Gastroesophageal sphincter (tissue), 4 donors: ENCODE results near the gene UNC13B. TPM values are rescaled to one million over a fixed set of nuclear protein-coding genes. Genes with fewer than 3 reads are reported as not detected.
A peak's percentile ranks its signal among the peaks of the same experiment; 100 is the strongest.
"Not testable (repeated sequence)": the region's sequence is repeated elsewhere in the genome, so short reads cannot be mapped to it uniquely, and the experiment has no call there.

Source experiments
- ATAC-seq: fragments of 150-250 bp; one replicate; pipeline ENCODE4 v1.9.1; 2016; ENCODE audit warnings: mild to moderate bottlenecking, moderate library complexity
- H3K27ac ChIP-seq, 4 donors: fragments of 200-600 bp; sonication (generic) in 3 of 4; 1 replicate in 3 of 4; 2 replicates in 1 of 4; pipeline ENCODE4 v1.5.1; 2016 to 2019
- H3K27me3 ChIP-seq: fragments of 200-600 bp; sonication (generic); one replicate; pipeline ENCODE4 v1.5.1; 2019
- H3K36me3 ChIP-seq, 2 donors: fragments of 200-600 bp; sonication (generic); one replicate each; pipeline ENCODE4 v1.5.1; 2019; ENCODE audit warnings: control low read depth in 1 of 2
- H3K4me1 ChIP-seq, 3 donors: fragments of 200-600 bp; sonication (generic); 1 replicate in 2 of 3; 2 replicates in 1 of 3; pipeline ENCODE4 v1.5.1; 2016 to 2019; ENCODE audit warnings: control low read depth in 2 of 3
- H3K4me3 ChIP-seq, 2 donors: fragments of 200-600 bp; sonication (generic); one replicate each; pipeline ENCODE4 v1.5.1; 2019; ENCODE audit warnings: mild to moderate bottlenecking in 1 of 2, moderate library complexity in 1 of 2
- H3K9me3 ChIP-seq, 3 donors: fragments of 200-600 bp; sonication (generic); one replicate each; pipeline ENCODE4 v1.5.1; 2017 to 2019; ENCODE audit warnings: control low read depth in 2 of 3
- CTCF ChIP-seq, 4 experiments: fragments of 200-600 bp in 2 of 4; fragments of 450-650 bp in 2 of 4; sonication (generic) in 1 of 4; IDR thresholded peaks; one replicate each; pipeline ENCODE4 v1.5.1; 2017 to 2019; ENCODE audit warnings: antibody characterized with exemption in 4 of 4, mild to moderate bottlenecking in 2 of 4, moderate library complexity in 2 of 4
- EP300 ChIP-seq: sonication (generic); formaldehyde crosslinking; IDR thresholded peaks from one replicate; pipeline ENCODE4 v1.6.1; 2017; ENCODE audit warnings: antibody characterized with exemption, mild to moderate bottlenecking
- POLR2A ChIP-seq, 2 donors: fragments of 450-650 bp; IDR thresholded peaks; one replicate each; pipeline ENCODE4 v1.6.1; 2017; ENCODE audit warnings: antibody characterized with exemption in 2 of 2, mild to moderate bottlenecking in 2 of 2, moderate library complexity in 1 of 2
- POLR2AphosphoS5 ChIP-seq: sonication (generic); formaldehyde crosslinking; IDR thresholded peaks from one replicate; pipeline ENCODE4 v1.6.1; 2017; ENCODE audit warnings: antibody characterized with exemption
- WGBS, 2 donors: methylation state at CpG; one replicate each; pipeline ENCODE4 v1.1.5; 2018; ENCODE audit warnings: low coverage in 1 of 2; 5-methylcytosine and 5-hydroxymethylcytosine counted together
- total RNA-seq, 4 donors: library from RNA; depleted of rRNA; stranded (reverse); fragments of >200 nt; gene quantifications; one replicate each; pipeline ENCODE4 v1.1.0, GENCODE V29; 2016

Gene UNC13B
- total RNA-seq, 4 donors from 2014 or later = 21.3 to 35.3 (median 31.7) TPM

GRCh38 chr9:35398651-35399335, 237.0 kb downstream of the UNC13B start:
- H3K27me3 ChIP-seq = no peaks in the 10 kb centered on the region
- 94 to 100% methylated on average over 2 to 13 of the region's 16 CpGs for WGBS, 2 donors
- no peaks in the 10 kb centered on the region for H3K9me3 ChIP-seq
- no peak for TF ChIP-seq CTCF (IDR thresholded peaks at IDR 0.05)
- TF ChIP-seq POLR2A (IDR thresholded peaks at IDR 0.05) = no peak
- no peak for TF ChIP-seq EP300
- no peak for TF ChIP-seq POLR2AphosphoS5
- ATAC-seq = no peak
- H3K36me3 ChIP-seq = peaks cover 0 to 100% of the 10 kb centered on the region in 2 donors
- H3K4me1 ChIP-seq = no peaks in the 10 kb centered on the region
- no peak overlapping the region for H3K27ac ChIP-seq
- H3K4me3 ChIP-seq = no peak overlapping the region

- ATAC-seq = no peak
- H3K9me3 ChIP-seq = no peaks in the 10 kb centered on the region
- no peak overlapping the region for H3K27ac ChIP-seq
- no peak overlapping the region for H3K4me3 ChIP-seq
- WGBS, 2 donors = 93% methylated on average over 2 of the region's 3 CpGs; no CpG with 5 or more reads in 1 of the 2 donors
- no peak for TF ChIP-seq EP300
- no peaks in the 10 kb centered on the region for H3K27me3 ChIP-seq
- H3K4me1 ChIP-seq = peaks cover 0 to 6% (median 0%) of the 10 kb centered on the region in 3 donors
- H3K36me3 ChIP-seq = peaks cover 0 to 59% of the 10 kb centered on the region in 2 donors
Measured at GRCh38 chr9:35404865-35405264, 243.1 kb downstream of the UNC13B start.

- ATAC-seq = peak; percentile 65
- peak overlapping the region in 1 of 2 donors; percentile 5 for H3K4me3 ChIP-seq
- no peak for TF ChIP-seq POLR2A (IDR thresholded peaks at IDR 0.05)
- no peak for TF ChIP-seq EP300
- TF ChIP-seq CTCF (IDR thresholded peaks at IDR 0.05) = no peak
- no peak for TF ChIP-seq POLR2AphosphoS5
- no peak overlapping the region for H3K27ac ChIP-seq
- H3K4me1 ChIP-seq = peaks cover 0 to 6% (median 0%) of the 10 kb centered on the region in 3 donors
- H3K27me3 ChIP-seq = no peaks in the 10 kb centered on the region
- no peaks in the 10 kb centered on the region for H3K9me3 ChIP-seq
- H3K36me3 ChIP-seq = peaks cover 0 to 44% of the 10 kb centered on the region in 2 donors
- WGBS, 2 donors = 31 to 36% methylated on average over 17 of the region's 28 CpGs
Measured at GRCh38 chr9:35406183-35406959, 244.6 kb downstream of the UNC13B start.

GRCh38 chr9:35407846-35408245, 246.0 kb downstream of the UNC13B start:
- TF ChIP-seq CTCF (IDR thresholded peaks at IDR 0.05) = no peak
- TF ChIP-seq POLR2AphosphoS5 = no peak
- no peak for TF ChIP-seq EP300
- TF ChIP-seq POLR2A (IDR thresholded peaks at IDR 0.05) = no peak
- Histone ChIP-seq H3K9me3 (no peaks in the 10 kb centered on the region), H3K27ac (no peak overlapping the region), H3K36me3 (peaks cover 0 to 30% of the 10 kb centered on the region in 2 donors), H3K4me1 (peaks cover 0 to 6% (median 0%) of the 10 kb centered on the region in 3 donors), H3K27me3 (no peaks in the 10 kb centered on the region), H3K4me3 (no peak overlapping the region)
- 84 to 88% methylated on average over 3 of the region's 3 CpGs for WGBS, 2 donors
- ATAC-seq = no peak

- H3K4me3 ChIP-seq, ATAC-seq, H3K9me3 ChIP-seq, H3K27me3 ChIP-seq, H3K4me1 ChIP-seq, H3K27ac ChIP-seq: not testable (repeated sequence)
- WGBS, 2 donors = 95% methylated on average over 5 of the region's 5 CpGs; no CpG with 5 or more reads in 1 of the 2 donors
- peaks cover 0 to 14% of the 10 kb centered on the region in 2 donors for H3K36me3 ChIP-seq
Measured at GRCh38 chr9:35409434-35409833, 247.6 kb downstream of the UNC13B start.

- ATAC-seq = no peak
- Histone ChIP-seq H3K9me3 (no peaks in the 10 kb centered on the region), H3K4me3 (no peak overlapping the region), H3K27ac (no peak overlapping the region), H3K27me3 (no peaks in the 10 kb centered on the region), H3K36me3 (no peaks in the 10 kb centered on the region), H3K4me1 (no peaks in the 10 kb centered on the region)
- no CpG with 5 or more reads among the region's 1 CpG for WGBS, 2 donors
- TF ChIP-seq CTCF (IDR thresholded peaks at IDR 0.05) (no peak), POLR2A (IDR thresholded peaks at IDR 0.05) (no peak), POLR2AphosphoS5 (no peak), EP300 (no peak)
Measured at GRCh38 chr9:35414889-35415288, 253.1 kb downstream of the UNC13B start.
